Neural progenitor cell (in vitro differentiated cells): ENCODE data around the gene RSRC2. TPM values are rescaled to one million over a fixed set of nuclear protein-coding genes. Genes with fewer than 3 reads are reported as not detected.
"Not testable (repeated sequence)": the region's sequence is repeated elsewhere in the genome, so short reads cannot be mapped to it uniquely, and the experiment has no call there.

Source experiments
- DNase-seq: peaks from one replicate; pipeline ENCODE4 v3.0.0-alpha.2; 2016; ENCODE audit warnings: low spot score
- H2AFZ ChIP-seq: fragments of 200-600 bp; sonication (generic); replicated peaks from 2 replicates; pipeline ENCODE4 v1.6.1; 2016; ENCODE audit warnings: antibody characterized with exemption
- H3F3A ChIP-seq: fragments of 200-600 bp; sonication (generic); 2 replicates; pipeline ENCODE4 v1.6.1; 2016; ENCODE audit warnings: antibody characterized with exemption, low read depth
- H3K27ac ChIP-seq: fragments of 200-600 bp; sonication (generic); 2 replicates; pipeline ENCODE4 v1.5.1; 2016; ENCODE audit warnings: mild to moderate bottlenecking
- H3K27me3 ChIP-seq: fragments of 200-600 bp; sonication (generic); 2 replicates; pipeline ENCODE4 v1.6.1; 2016; ENCODE audit warnings: mild to moderate bottlenecking, moderate library complexity
- H3K36me3 ChIP-seq: fragments of 200-600 bp; sonication (generic); 2 replicates; pipeline ENCODE4 v1.5.1; 2016
- H3K4me1 ChIP-seq: fragments of 200-600 bp; sonication (generic); 2 replicates; pipeline ENCODE4 v1.6.1; 2016; ENCODE audit warnings: mixed run types
- H3K4me2 ChIP-seq: fragments of 200-600 bp; sonication (generic); 2 replicates; pipeline ENCODE4 v1.6.1; 2016
- H3K4me3 ChIP-seq: fragments of 200-600 bp; sonication (generic); 2 replicates; pipeline ENCODE4 v1.5.1; 2016
- H3K79me2 ChIP-seq: fragments of 200-600 bp; sonication (generic); 2 replicates; pipeline ENCODE4 v1.6.1; 2016; ENCODE audit warnings: low read depth
- H3K9ac ChIP-seq: fragments of 200-600 bp; sonication (generic); 2 replicates; pipeline ENCODE4 v1.6.1; 2016
- H3K9me3 ChIP-seq: fragments of 200-600 bp; sonication (generic); 2 replicates; pipeline ENCODE4 v1.5.1; 2016; ENCODE audit warnings: low read depth
- H4K20me1 ChIP-seq: fragments of 200-600 bp; sonication (generic); 2 replicates; pipeline ENCODE4 v1.6.1; 2016; ENCODE audit warnings: low read depth
- H3K27ac Mint-ChIP-seq: 3 replicates; pipeline ENCODE4 v1.8.0; 2021; ENCODE audit warnings: mixed read lengths
- H3K27me3 Mint-ChIP-seq: 2 replicates; pipeline ENCODE4 v1.8.0; 2022; ENCODE audit warnings: low read depth, mild to moderate bottlenecking, inconsistent platforms, moderate library complexity, mixed read lengths; ENCODE audit not compliant: insufficient read depth
- H3K36me3 Mint-ChIP-seq: 3 replicates; pipeline ENCODE4 v1.8.0; 2021; ENCODE audit warnings: mixed read lengths
- H3K4me1 Mint-ChIP-seq: 3 replicates; pipeline ENCODE4 v1.8.0; 2021; ENCODE audit warnings: mixed read lengths
- H3K4me3 Mint-ChIP-seq: 3 replicates; pipeline ENCODE4 v1.8.0; 2021; ENCODE audit warnings: mild to moderate bottlenecking, moderate library complexity, mixed read lengths
- H3K9me3 Mint-ChIP-seq: 3 replicates; pipeline ENCODE4 v1.8.0; 2020; ENCODE audit warnings: mixed read lengths
- EZH2 ChIP-seq: fragments of 200-600 bp; sonication (generic); IDR thresholded peaks from 2 replicates; pipeline ENCODE4 v1.6.1; 2017; ENCODE audit warnings: antibody characterized with exemption, mild to moderate bottlenecking, moderate library complexity
- EZH2phosphoT487 ChIP-seq: fragments of 200-600 bp; sonication (generic); IDR thresholded peaks from 2 replicates; pipeline ENCODE4 v1.6.1; 2017; ENCODE audit warnings: antibody characterized with exemption
- total RNA-seq: library from RNA; depleted of rRNA; stranded (reverse); fragments of >200 nt; gene quantifications from 2 replicates; pipeline ENCODE4 v1.2.3, GENCODE V29; 2015; ENCODE audit warnings: low replicate concordance
- TF ChIP-seq, protein P1 (sequence below): fragments of 200-600 bp; sonication (generic); IDR thresholded peaks from 2 replicates; pipeline ENCODE4 v1.5.1; 2017; ENCODE audit warnings: antibody characterized with exemption, mild to moderate bottlenecking

Gene RSRC2
- total RNA-seq, 1 donor from 2014 or later = 248 TPM

- TF ChIP-seq EZH2 = no peak
- TF ChIP-seq, protein P1, sequence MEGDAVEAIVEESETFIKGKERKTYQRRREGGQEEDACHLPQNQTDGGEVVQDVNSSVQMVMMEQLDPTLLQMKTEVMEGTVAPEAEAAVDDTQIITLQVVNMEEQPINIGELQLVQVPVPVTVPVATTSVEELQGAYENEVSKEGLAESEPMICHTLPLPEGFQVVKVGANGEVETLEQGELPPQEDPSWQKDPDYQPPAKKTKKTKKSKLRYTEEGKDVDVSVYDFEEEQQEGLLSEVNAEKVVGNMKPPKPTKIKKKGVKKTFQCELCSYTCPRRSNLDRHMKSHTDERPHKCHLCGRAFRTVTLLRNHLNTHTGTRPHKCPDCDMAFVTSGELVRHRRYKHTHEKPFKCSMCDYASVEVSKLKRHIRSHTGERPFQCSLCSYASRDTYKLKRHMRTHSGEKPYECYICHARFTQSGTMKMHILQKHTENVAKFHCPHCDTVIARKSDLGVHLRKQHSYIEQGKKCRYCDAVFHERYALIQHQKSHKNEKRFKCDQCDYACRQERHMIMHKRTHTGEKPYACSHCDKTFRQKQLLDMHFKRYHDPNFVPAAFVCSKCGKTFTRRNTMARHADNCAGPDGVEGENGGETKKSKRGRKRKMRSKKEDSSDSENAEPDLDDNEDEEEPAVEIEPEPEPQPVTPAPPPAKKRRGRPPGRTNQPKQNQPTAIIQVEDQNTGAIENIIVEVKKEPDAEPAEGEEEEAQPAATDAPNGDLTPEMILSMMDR = no peak
- no peak for TF ChIP-seq EZH2phosphoT487
- H3K4me3 ChIP-seq = no peak overlapping the region
- no peaks in the 10 kb centered on the region for H3F3A ChIP-seq
- H3K9ac ChIP-seq = no peak overlapping the region
- Mint-ChIP-seq H3K9me3 (no peaks in the 10 kb centered on the region), H3K4me1 (no peaks in the 10 kb centered on the region), H3K27ac (no peak overlapping the region), H3K27me3 (no peaks in the 10 kb centered on the region), H3K36me3 (peaks cover 22% of the 10 kb centered on the region), H3K4me3 (no peak overlapping the region)
- H2AFZ ChIP-seq = no peak overlapping the region
- no peaks in the 10 kb centered on the region for H3K27me3 ChIP-seq
- no peaks in the 10 kb centered on the region for H3K4me1 ChIP-seq
- H4K20me1 ChIP-seq = no peaks in the 10 kb centered on the region
- H3K27ac ChIP-seq = no peak overlapping the region
- H3K79me2 ChIP-seq = no peaks in the 10 kb centered on the region
- no peaks in the 10 kb centered on the region for H3K9me3 ChIP-seq
- peaks cover 10% of the 10 kb centered on the region for H3K36me3 ChIP-seq
- no peak overlapping the region for H3K4me2 ChIP-seq
- DNase-seq = no peak
These were observed 42.6 kb upstream of the RSRC2 start for GRCh38 chr12:122569288-122569687.

GRCh38 chr12:122566816-122567215 is 40.1 kb upstream of the RSRC2 start:
- H3K27ac ChIP-seq, H2AFZ ChIP-seq, H3K9me3 ChIP-seq, DNase-seq, H3K4me3 Mint-ChIP-seq, H3K4me1 Mint-ChIP-seq, H3K36me3 ChIP-seq, H3K79me2 ChIP-seq, H3K9me3 Mint-ChIP-seq, H3K27ac Mint-ChIP-seq, H3K4me1 ChIP-seq, H3K27me3 Mint-ChIP-seq, H3K4me2 ChIP-seq, H4K20me1 ChIP-seq, H3K27me3 ChIP-seq, H3K4me3 ChIP-seq, H3K9ac ChIP-seq, H3F3A ChIP-seq: not testable (repeated sequence)
- H3K36me3 Mint-ChIP-seq = peaks cover 21% of the 10 kb centered on the region

GRCh38 chr12:122563361-122563760 is 36.6 kb upstream of the RSRC2 start:
- Mint-ChIP-seq H3K4me1 (no peaks in the 10 kb centered on the region), H3K27ac (no peak overlapping the region), H3K4me3 (no peak overlapping the region), H3K27me3 (no peaks in the 10 kb centered on the region), H3K9me3 (no peaks in the 10 kb centered on the region), H3K36me3 (peaks cover 22% of the 10 kb centered on the region)
- Histone ChIP-seq H3K9me3 (no peaks in the 10 kb centered on the region), H3K36me3 (no peaks in the 10 kb centered on the region), H3F3A (no peaks in the 10 kb centered on the region), H4K20me1 (no peaks in the 10 kb centered on the region), H3K4me2 (no peak overlapping the region), H2AFZ (no peak overlapping the region), H3K4me3 (no peak overlapping the region), H3K27me3 (no peaks in the 10 kb centered on the region), H3K4me1 (no peaks in the 10 kb centered on the region), H3K79me2 (no peaks in the 10 kb centered on the region), H3K9ac (no peak overlapping the region), H3K27ac (no peak overlapping the region)
- TF ChIP-seq EZH2 (no peak), EZH2phosphoT487 (no peak)
- TF ChIP-seq, protein P1 = no peak
- DNase-seq = no peak

GRCh38 chr12:122560138-122560537 is 33.4 kb upstream of the RSRC2 start:
- no peak overlapping the region for H3K27ac Mint-ChIP-seq
- no peaks in the 10 kb centered on the region for H3K4me1 Mint-ChIP-seq
- H3K36me3 ChIP-seq = peaks cover 10% of the 10 kb centered on the region
- DNase-seq = no peak
- no peak overlapping the region for H3K4me2 ChIP-seq
- H4K20me1 ChIP-seq = no peaks in the 10 kb centered on the region
- TF ChIP-seq EZH2phosphoT487 (no peak), EZH2 (no peak)
- TF ChIP-seq, protein P1 = no peak
- no peaks in the 10 kb centered on the region for H3K4me1 ChIP-seq
- H3K27ac ChIP-seq = no peak overlapping the region
- no peaks in the 10 kb centered on the region for H3F3A ChIP-seq
- H3K9ac ChIP-seq = no peak overlapping the region
- no peaks in the 10 kb centered on the region for H3K9me3 ChIP-seq
- no peak overlapping the region for H3K4me3 ChIP-seq
- no peaks in the 10 kb centered on the region for H3K9me3 Mint-ChIP-seq
- H3K27me3 Mint-ChIP-seq = no peaks in the 10 kb centered on the region
- H2AFZ ChIP-seq = no peak overlapping the region
- H3K4me3 Mint-ChIP-seq = no peak overlapping the region
- H3K79me2 ChIP-seq = no peaks in the 10 kb centered on the region
- H3K36me3 Mint-ChIP-seq = peaks cover 28% of the 10 kb centered on the region
- H3K27me3 ChIP-seq = no peaks in the 10 kb centered on the region
